Endothelial cell of umbilical vein (primary cell): ENCODE measurements around the gene EGR1. TPM values are rescaled to one million over a fixed set of nuclear protein-coding genes. Genes with fewer than 3 reads are reported as not detected.

Experiments
- BruUV-seq: library from RNA; stranded (reverse); fragments of 400-500 nt; replicated peaks from 2 replicates; lab custom pipeline; 2021; lab: Mats Ljungman, UMichigan
- CTCF ChIA-PET: fragments of 300-600, 350-600 bp; sonication (Branson Sonifier 250); formaldehyde crosslinking; loops from one replicate; lab custom pipeline; 2021; ENCODE audit warnings: antibody characterized with exemption, inconsistent platforms; lab: Charles Lee
- POLR2A ChIA-PET: fragments of 300-600, 350-600 bp; sonication (Branson Sonifier 250); formaldehyde crosslinking; loops from one replicate; lab custom pipeline; 2021; ENCODE audit warnings: antibody characterized with exemption, inconsistent platforms; lab: Charles Lee
- DNase-seq: peaks from one replicate; pipeline ENCODE4 v3.0.0-alpha.2; 2011; ENCODE audit warnings: low read depth, low spot score
- FAIRE-seq: peaks from 2 replicates; lab custom pipeline; 2011; peaks lifted over from hg19 to GRCh38; lab: Jason Lieb, UNC
- H2AFZ ChIP-seq: 2 replicates; pipeline ENCODE4 v1.6.0; 2012; ENCODE audit warnings: low read depth, low read length, control low read depth, inconsistent platforms
- H3K27ac ChIP-seq: 2 replicates; pipeline ENCODE4 v1.5.1; 2011; ENCODE audit warnings: low read depth, mild to moderate bottlenecking, control low read depth, low read length, moderate library complexity; ENCODE audit not compliant: insufficient read depth
- H3K27me3 ChIP-seq, 2 experiments: 2 replicates each; pipeline versions ENCODE4 v1.6.0 to v1.6.1; 2011; ENCODE audit warnings: low read length in 2 of 2, mixed read lengths in 1 of 2; ENCODE audit not compliant: control insufficient read depth in 2 of 2, insufficient read depth in 2 of 2
- H3K36me3 ChIP-seq, 2 experiments: 2 replicates in 1 of 2; 3 replicates in 1 of 2; pipeline ENCODE4 v1.5.1; 2011; ENCODE audit warnings: low read length in 2 of 2, mild to moderate bottlenecking in 1 of 2, moderate library complexity in 1 of 2; ENCODE audit not compliant: control insufficient read depth in 2 of 2, insufficient read depth in 2 of 2; ENCODE audit errors: extremely low read depth in 1 of 2
- H3K4me1 ChIP-seq: 3 replicates; pipeline ENCODE4 v1.5.1; 2011; ENCODE audit warnings: mild to moderate bottlenecking, low read length; ENCODE audit not compliant: control insufficient read depth, insufficient read depth; ENCODE audit errors: extremely low read depth
- H3K4me2 ChIP-seq: 2 replicates; pipeline ENCODE4 v1.6.1; 2011; ENCODE audit warnings: low read length, control low read depth, mixed read lengths; ENCODE audit not compliant: insufficient read depth
- H3K4me3 ChIP-seq, 3 experiments: fragments of 200-600 bp in 1 of 3; sonication (generic), shearing (Covaris generic) in 1 of 3; replicated peaks in 1 of 3; 2 replicates each; pipeline ENCODE4 v1.5.1; 2011 to 2016; ENCODE audit warnings: control low read depth in 3 of 3, low read length in 3 of 3, mild to moderate bottlenecking in 2 of 3, inconsistent platforms in 1 of 3, low read depth in 1 of 3, moderate library complexity in 1 of 3; ENCODE audit not compliant: insufficient read depth in 1 of 3
- H3K79me2 ChIP-seq: 2 replicates; pipeline ENCODE4 v1.6.0; 2012; ENCODE audit warnings: low read length, inconsistent platforms; ENCODE audit not compliant: control insufficient read depth, insufficient read depth
- H3K9ac ChIP-seq: replicated peaks from 2 replicates; pipeline ENCODE3; 2011; ENCODE audit warnings: low read length, control low read depth; ENCODE audit not compliant: insufficient read depth; ENCODE audit errors: extremely low read depth
- H3K9me1 ChIP-seq: replicated peaks from 3 replicates; pipeline ENCODE4 v1.6.0; 2011; ENCODE audit warnings: mild to moderate bottlenecking, low read length; ENCODE audit not compliant: control insufficient read depth, insufficient read depth; ENCODE audit errors: extremely low read depth
- H3K9me3 ChIP-seq: replicated peaks from 2 replicates; pipeline ENCODE4 v1.5.1; 2012; ENCODE audit warnings: low read length, inconsistent platforms; ENCODE audit not compliant: control insufficient read depth, insufficient read depth
- H4K20me1 ChIP-seq: replicated peaks from 2 replicates; pipeline ENCODE3; 2011; ENCODE audit warnings: mild to moderate bottlenecking, low read length; ENCODE audit not compliant: control insufficient read depth, insufficient read depth; ENCODE audit errors: extremely low read depth
- CTCF ChIP-seq, 2 donors: IDR thresholded peaks; 1 replicate in 1 of 2; 2 replicates in 1 of 2; pipeline ENCODE4 v1.5.1; 2011; ENCODE audit warnings: low read length in 2 of 2, mild to moderate bottlenecking in 2 of 2, moderate library complexity in 2 of 2, control low read depth in 1 of 2, inconsistent platforms in 1 of 2, low read depth in 1 of 2; ENCODE audit not compliant: insufficient read depth in 1 of 2; ENCODE audit errors: extremely low read depth in 1 of 2
- EZH2 ChIP-seq: IDR thresholded peaks from 2 replicates; pipeline ENCODE4 v1.6.1; 2012; ENCODE audit warnings: borderline replicate concordance, low read depth, mild to moderate bottlenecking, moderate library complexity, low read length, inconsistent platforms; ENCODE audit not compliant: severe bottlenecking
- FOS ChIP-seq: IDR thresholded peaks from 2 replicates; pipeline ENCODE4 v1.6.1; 2011; ENCODE audit warnings: mild to moderate bottlenecking, low read length, moderate library complexity, borderline replicate concordance; ENCODE audit not compliant: insufficient read depth
- GATA2 ChIP-seq: IDR thresholded peaks from 2 replicates; pipeline ENCODE4 v1.7.0; 2011; ENCODE audit warnings: low read depth, mild to moderate bottlenecking, moderate library complexity, mixed read lengths, low read length; ENCODE audit not compliant: insufficient read length, insufficient read depth
- JUN ChIP-seq: IDR thresholded peaks from 2 replicates; pipeline ENCODE4 v1.6.1; 2011; ENCODE audit warnings: borderline replicate concordance, low read depth; ENCODE audit not compliant: insufficient read length, insufficient read depth
- MAX ChIP-seq: IDR thresholded peaks from 2 replicates; pipeline ENCODE4 v1.6.1; 2011; ENCODE audit not compliant: insufficient read depth, insufficient read length
- MYC ChIP-seq: IDR thresholded peaks from one replicate; pipeline ENCODE4 v1.6.1; 2011; ENCODE audit warnings: mild to moderate bottlenecking, low read depth, low read length
- POLR2A ChIP-seq: IDR thresholded peaks from 2 replicates; pipeline ENCODE4 v1.6.1; 2012; ENCODE audit warnings: low read depth, mild to moderate bottlenecking, control low read depth, low read length
- POLR2AphosphoS5 ChIP-seq: IDR thresholded peaks from 2 replicates; pipeline ENCODE4 v1.6.1; 2012; ENCODE audit warnings: low read depth, mild to moderate bottlenecking, control low read depth, low read length, moderate library complexity; ENCODE audit not compliant: insufficient read depth
- dilution Hi-C: fragments of 300-500 bp; cut with MboI; formaldehyde crosslinking; loops from one replicate; pipeline ENCODE4 v1.15.0; 2019; ENCODE audit warnings: low sequenced_read_pairs; ENCODE audit not compliant: extremely low pct_ligation_motif_present
- intact Hi-C: fragments of 100-400 bp; cut with micrococcal nuclease; formaldehyde crosslinking; loops from one replicate; pipeline ENCODE4 v1.10.0; 2022
- polyA plus RNA-seq, 4 experiments: library from polyadenylated mRNA; depleted of rRNA in 3 of 4; stranded (reverse) in 3 of 4; unstranded in 1 of 4; fragments of >200 nt; gene quantifications; 2 replicates each; pipeline versions ENCODE4 v1.2.1 to v1.2.3, GENCODE V29; 2011 to 2012; ENCODE audit warnings: missing spikeins in 1 of 4
- total RNA-seq: library from RNA; stranded (reverse); gene quantifications from 2 replicates; pipeline ENCODE4 v1.2.3, GENCODE V29; 2021

The EGR1 gene
- total and polyA plus RNA-seq, 2 donors (not counting 3 experiments of a cell fraction or from before 2014, with no cell fraction given) = 5.5 to 6.5 TPM

GRCh38 chr5:138490648-138491283, 25.5 kb downstream of the EGR1 start:
- Histone ChIP-seq H3K9me1 (no peaks in the 10 kb centered on the region), H3K27me3 (peaks cover 11 to 22% of the 10 kb centered on the region in 2 experiments), H3K79me2 (no peaks in the 10 kb centered on the region), H3K9ac (no peak overlapping the region), H3K4me2 (no peak overlapping the region), H3K9me3 (no peaks in the 10 kb centered on the region), H3K4me3 (no peak overlapping the region), H3K4me1 (peaks cover 9% of the 10 kb centered on the region), H4K20me1 (no peaks in the 10 kb centered on the region), H2AFZ (no peak overlapping the region), H3K27ac (no peak overlapping the region), H3K36me3 (no peaks in the 10 kb centered on the region)
- intact Hi-C loops = no loop called here
- ChIA-PET POLR2A (interaction anchor here (1.4 kb wide), 1 partner anchor 26 kb away, joined by 3 read pairs; the partner anchor contains the start of gene EGR1), CTCF (no interaction called here)
- FAIRE-seq = no peak
- dilution Hi-C loops = no loop called here
- DNase-seq = peak; percentile 0
- no TSS peak for BruUV-seq
- TF ChIP-seq FOS (no peak), JUN (no peak)

- Histone ChIP-seq H3K9me3 (no peaks in the 10 kb centered on the region), H2AFZ (peak overlapping the region; percentile 93), H3K4me3 (peak overlapping the region in 1 of 3 experiments; percentile 4), H3K36me3 (no peaks in the 10 kb centered on the region), H3K27ac (no peak overlapping the region), H4K20me1 (no peaks in the 10 kb centered on the region), H3K4me2 (peak overlapping the region; percentile 67), H3K9me1 (no peaks in the 10 kb centered on the region), H3K9ac (peak overlapping the region; percentile 29), H3K79me2 (no peaks in the 10 kb centered on the region), H3K27me3 (peaks cover 11 to 22% of the 10 kb centered on the region in 2 experiments), H3K4me1 (peaks cover 9% of the 10 kb centered on the region)
- TF ChIP-seq EZH2 = no peak
- no peak for TF ChIP-seq POLR2AphosphoS5
- no peak for TF ChIP-seq FOS
- no peak for TF ChIP-seq GATA2
- TF ChIP-seq MYC = no peak
- TF ChIP-seq JUN = no peak
- no peak for TF ChIP-seq MAX
- no peak for TF ChIP-seq POLR2A
- no peak for TF ChIP-seq CTCF (IDR thresholded peaks at IDR 0.05; ENCODE audit: extremely low read depth in 1 of 2, insufficient read depth in 1 of 2, low read depth in 1 of 2, low read length in 2 of 2)
- ChIA-PET POLR2A (no interaction called here), CTCF (no interaction called here)
- no peak for FAIRE-seq
- BruUV-seq = no TSS peak
- peak; percentile 0 for DNase-seq
- dilution Hi-C loops = no loop called here
- intact Hi-C loops = no loop called here
Measured at GRCh38 chr5:138491284-138491648, 26.0 kb downstream of the EGR1 start.
